H1 (cell line): Measurements from ENCODE around the gene GFRA4. TPM values are rescaled to one million over a fixed set of nuclear protein-coding genes. Genes with fewer than 3 reads are reported as not detected.

ENCODE experiments used
- CTCF ChIA-PET: fragments of 300-600 bp; sonication (Branson Sonifier 250); formaldehyde crosslinking; loops from one replicate; lab custom pipeline; 2021; ENCODE audit not compliant: partially characterized antibody; lab: Charles Lee
- POLR2A ChIA-PET: fragments of 300-600 bp; sonication (Branson Sonifier 250); formaldehyde crosslinking; loops from one replicate; lab custom pipeline; 2021; ENCODE audit warnings: inconsistent platforms; ENCODE audit not compliant: partially characterized antibody; lab: Charles Lee
- DNase-seq, 2 experiments: peaks; one replicate each; pipeline versions ENCODE4 v3.0.0 to v3.0.0-alpha.2; 2010 to 2022; ENCODE audit warnings: low spot score in 2 of 2, low read depth in 1 of 2, mixed read lengths in 1 of 2
- FAIRE-seq: peaks from 2 replicates; lab custom pipeline; 2011; peaks lifted over from hg19 to GRCh38; lab: Jason Lieb, UNC
- H2AFZ ChIP-seq: 2 replicates; pipeline ENCODE4 v1.8.1; 2012; ENCODE audit warnings: low read length, inconsistent platforms
- H2AK5ac ChIP-seq: 2 replicates; pipeline ENCODE4 v1.6.1; 2013; ENCODE audit warnings: low read depth, low read length
- H2BK120ac ChIP-seq: replicated peaks from 2 replicates; pipeline ENCODE3; 2013; ENCODE audit warnings: low read depth, low read length, inconsistent platforms
- H2BK12ac ChIP-seq: 2 replicates; pipeline ENCODE4 v1.6.1; 2013; ENCODE audit warnings: low read depth, low read length
- H2BK15ac ChIP-seq: 2 replicates; pipeline ENCODE4 v1.6.1; 2013; ENCODE audit warnings: low read length
- H2BK20ac ChIP-seq: 2 replicates; pipeline ENCODE4 v1.6.1; 2013; ENCODE audit warnings: low read length
- H2BK5ac ChIP-seq: 2 replicates; pipeline ENCODE4 v1.6.1; 2013; ENCODE audit warnings: low read depth, low read length
- H3K14ac ChIP-seq: 2 replicates; pipeline ENCODE4 v1.6.1; 2013; ENCODE audit warnings: inconsistent platforms; ENCODE audit not compliant: insufficient read length
- H3K18ac ChIP-seq: 2 replicates; pipeline ENCODE4 v1.6.1; 2013; ENCODE audit warnings: low read length; ENCODE audit errors: extremely low read depth
- H3K23ac ChIP-seq: 2 replicates; pipeline ENCODE4 v1.6.1; 2013; ENCODE audit warnings: inconsistent platforms; ENCODE audit not compliant: insufficient read length
- H3K23me2 ChIP-seq: 2 replicates; pipeline ENCODE4 v1.6.1; 2013; ENCODE audit warnings: low read depth, low read length
- H3K27ac ChIP-seq: 2 replicates; pipeline ENCODE4 v1.6.1; 2011; ENCODE audit warnings: low read depth, low read length, inconsistent platforms
- H3K27me3 ChIP-seq, 4 experiments: replicated peaks in 1 of 4; 1 replicate in 1 of 4; 2 replicates in 3 of 4; pipeline versions ENCODE4 v1.6.1 to v1.8.1; 2011 to 2013; ENCODE audit warnings: low read length in 3 of 4, mild to moderate bottlenecking in 3 of 4, inconsistent platforms in 2 of 4, mixed read lengths in 2 of 4, moderate library complexity in 1 of 4; ENCODE audit not compliant: control insufficient read depth in 3 of 4, insufficient read depth in 3 of 4; ENCODE audit errors: extremely low read depth in 1 of 4
- H3K36me3 ChIP-seq, 4 experiments: 2 replicates each; pipeline versions ENCODE4 v1.6.1 to v1.8.1; 2011 to 2013; ENCODE audit warnings: mild to moderate bottlenecking in 4 of 4, low read length in 3 of 4, moderate library complexity in 2 of 4, control low read depth in 1 of 4, inconsistent platforms in 1 of 4; ENCODE audit not compliant: insufficient read depth in 4 of 4, control insufficient read depth in 2 of 4
- H3K4ac ChIP-seq: replicated peaks from 2 replicates; pipeline ENCODE3; 2013; ENCODE audit warnings: low read length, low read depth, mixed read lengths, inconsistent platforms; ENCODE audit not compliant: insufficient read length
- H3K4me1 ChIP-seq, 4 experiments: replicated peaks in 1 of 4; 1 replicate in 1 of 4; 2 replicates in 3 of 4; pipeline versions ENCODE4 v1.6.1 to v1.8.1; 2011 to 2013; ENCODE audit warnings: low read length in 3 of 4, inconsistent platforms in 2 of 4, mixed read lengths in 1 of 4; ENCODE audit not compliant: insufficient read depth in 4 of 4, control insufficient read depth in 3 of 4
- H3K4me2 ChIP-seq, 2 experiments: 2 replicates each; pipeline versions ENCODE4 v1.6.1 to v1.8.1; 2011 to 2013; ENCODE audit warnings: low read depth in 2 of 2, low read length in 2 of 2, control low read depth in 1 of 2, inconsistent platforms in 1 of 2, mild to moderate bottlenecking in 1 of 2; ENCODE audit not compliant: insufficient read depth in 1 of 2
- H3K4me3 ChIP-seq, 4 experiments: fragments of 200-600, 300-600 bp in 1 of 4; sonication (generic), shearing (Covaris generic), sonication (Bioruptor Twin) in 1 of 4; 2 replicates each; pipeline versions ENCODE4 v1.5.1 to v1.8.1; 2011 to 2016; ENCODE audit warnings: low read length in 4 of 4, low read depth in 3 of 4, control low read depth in 2 of 4, inconsistent platforms in 2 of 4, mild to moderate bottlenecking in 2 of 4, mixed read lengths in 1 of 4, moderate library complexity in 1 of 4; ENCODE audit not compliant: insufficient read depth in 2 of 4; ENCODE audit errors: extremely low read depth in 1 of 4
- H3K56ac ChIP-seq: replicated peaks from 2 replicates; pipeline ENCODE3; 2013; ENCODE audit warnings: low read depth, mild to moderate bottlenecking, mixed read lengths, low read length, inconsistent platforms; ENCODE audit not compliant: insufficient read length
- H3K79me1 ChIP-seq: 2 replicates; pipeline ENCODE4 v1.6.1; 2013; ENCODE audit warnings: low read depth, low read length, control low read depth
- H3K79me2 ChIP-seq, 2 experiments: 2 replicates each; pipeline versions ENCODE4 v1.6.1 to v1.8.1; 2012 to 2013; ENCODE audit warnings: low read length in 2 of 2, mild to moderate bottlenecking in 2 of 2, inconsistent platforms in 1 of 2; ENCODE audit not compliant: insufficient read depth in 2 of 2, control insufficient read depth in 1 of 2
- H3K9ac ChIP-seq, 4 experiments: replicated peaks in 1 of 4; 1 replicate in 1 of 4; 2 replicates in 3 of 4; pipeline versions ENCODE4 v1.6.1 to v1.8.1; 2011 to 2013; ENCODE audit warnings: low read depth in 3 of 4, low read length in 3 of 4, control low read depth in 2 of 4, mild to moderate bottlenecking in 2 of 4, moderate library complexity in 2 of 4, inconsistent platforms in 1 of 4; ENCODE audit errors: extremely low read depth in 1 of 4
- H3K9me3 ChIP-seq, 2 experiments: 2 replicates each; pipeline versions ENCODE4 v1.6.1 to v1.8.1; 2012 to 2013; ENCODE audit warnings: mild to moderate bottlenecking in 2 of 2, moderate library complexity in 2 of 2, control low read depth in 1 of 2, inconsistent platforms in 1 of 2, low read depth in 1 of 2, low read length in 1 of 2, mixed read lengths in 1 of 2; ENCODE audit not compliant: insufficient read depth in 2 of 2
- H4K20me1 ChIP-seq, 2 experiments: replicated peaks in 1 of 2; 2 replicates each; pipeline versions ENCODE3 to v1.8.1; 2011 to 2013; ENCODE audit warnings: inconsistent platforms in 2 of 2, low read length in 2 of 2, mild to moderate bottlenecking in 1 of 2; ENCODE audit not compliant: insufficient read depth in 2 of 2, control insufficient read depth in 1 of 2
- H4K5ac ChIP-seq: 2 replicates; pipeline ENCODE4 v1.6.1; 2013; ENCODE audit warnings: low read length, low read depth, mixed read lengths, inconsistent platforms; ENCODE audit not compliant: insufficient read length
- H4K8ac ChIP-seq: 2 replicates; pipeline ENCODE4 v1.8.0; 2013; ENCODE audit warnings: mild to moderate bottlenecking, moderate library complexity, low read length, inconsistent platforms; ENCODE audit not compliant: insufficient read depth; ENCODE audit errors: extremely low read depth
- H4K91ac ChIP-seq: replicated peaks from 2 replicates; pipeline ENCODE3; 2013; ENCODE audit warnings: low read length, mixed read lengths, inconsistent platforms; ENCODE audit not compliant: insufficient read length
- ASH2L ChIP-seq: fragments of 200-600, 300-600 bp; sonication (generic); IDR thresholded peaks from one replicate; pipeline ENCODE4 v1.7.1; 2017; ENCODE audit warnings: low read length
- BRCA1 ChIP-seq: IDR thresholded peaks from 2 replicates; pipeline ENCODE4 v1.6.1; 2012; ENCODE audit warnings: low read depth, low read length, improper control_type of control experiment
- E2F6 ChIP-seq: IDR thresholded peaks from 2 replicates; pipeline ENCODE4 v1.6.1; 2012; ENCODE audit warnings: inconsistent platforms
- EZH2 ChIP-seq: fragments of 200-600 bp; sonication (generic); IDR thresholded peaks from 2 replicates; pipeline ENCODE4 v1.7.1; 2012; ENCODE audit warnings: low read depth, mild to moderate bottlenecking, moderate library complexity, low read length, inconsistent platforms; ENCODE audit not compliant: severe bottlenecking
- HDAC2 ChIP-seq, 2 experiments: fragments of 300-600 bp in 1 of 2; sonication (generic) in 1 of 2; IDR thresholded peaks; 2 replicates each; pipeline ENCODE4 v1.6.1; 2011 to 2012; ENCODE audit warnings: low read depth in 2 of 2, low read length in 2 of 2, mild to moderate bottlenecking in 2 of 2, moderate library complexity in 2 of 2, borderline replicate concordance in 1 of 2, inconsistent platforms in 1 of 2
- HDAC6 ChIP-seq: IDR thresholded peaks from one replicate; pipeline ENCODE4 v1.7.1; 2012; ENCODE audit warnings: low read depth, mild to moderate bottlenecking, inconsistent platforms, low read length, moderate library complexity
- MAX ChIP-seq: IDR thresholded peaks from 2 replicates; pipeline ENCODE4 v1.6.1; 2012; ENCODE audit warnings: inconsistent platforms
- NRF1 ChIP-seq: IDR thresholded peaks from 2 replicates; pipeline ENCODE4 v1.6.1; 2011; ENCODE audit warnings: mild to moderate bottlenecking, low read depth, low read length, improper control_type of control experiment
- POLR2A ChIP-seq, 2 experiments: IDR thresholded peaks; 1 replicate in 1 of 2; 2 replicates in 1 of 2; pipeline ENCODE4 v1.6.1; 2011; ENCODE audit warnings: low read depth in 2 of 2, low read length in 2 of 2, mild to moderate bottlenecking in 2 of 2; ENCODE audit errors: control extremely low read depth in 1 of 2
- RAD21 ChIP-seq, 2 experiments: IDR thresholded peaks in 1 of 2; conservative IDR thresholded peaks in 1 of 2; 2 replicates each; pipeline ENCODE4 v1.6.1; 2011; ENCODE audit warnings: low read depth in 2 of 2, low read length in 2 of 2, improper control_type of control experiment in 1 of 2, inconsistent platforms in 1 of 2, mild to moderate bottlenecking in 1 of 2, moderate library complexity in 1 of 2
- WGBS, 2 experiments: shearing (Covaris generic) in 1 of 2; methylation state at CpG; one replicate each; pipeline versions ENCODE4 v1.1.6 to v1.1.7; 2013 to 2015; ENCODE audit warnings: low lambda C conversion rate in 2 of 2, mixed read lengths in 2 of 2, inconsistent platforms in 1 of 2, low coverage in 1 of 2, missing lambda C conversion rate in 1 of 2; ENCODE audit not compliant: insufficient replicate concordance in 2 of 2, insufficient coverage in 1 of 2, insufficient read length in 1 of 2; ENCODE audit errors: extremely low coverage in 1 of 2, missing lambda C conversion rate in 1 of 2; 5-methylcytosine and 5-hydroxymethylcytosine counted together
- polyA plus RNA-seq, 7 experiments: library from polyadenylated mRNA; depleted of rRNA in 3 of 7; stranded (reverse) in 5 of 7; unstranded in 2 of 7; fragments of >200 nt in 5 of 7; fragments of 200-250 nt in 2 of 7; gene quantifications; 1 replicate in 5 of 7; 2 replicates in 1 of 7; 4 replicates in 1 of 7; pipeline versions ENCODE4 v1.2.1 to v1.2.3, GENCODE V29; 2011 to 2013; ENCODE audit warnings: missing spikeins in 2 of 7, mixed read lengths in 2 of 7
- total RNA-seq: library from RNA; stranded (reverse); fragmentation: NEBNext Ultra II Directional; extraction: Animal tissue kit (Norgen Biotek cat#: 25700); gene quantifications from 2 replicates; pipeline ENCODE4 v1.2.1, GENCODE V29; 2021
- TF ChIP-seq, protein P1 (sequence below): IDR thresholded peaks from 2 replicates; pipeline ENCODE4 v1.6.1; 2012; ENCODE audit warnings: low read length, inconsistent platforms

The GFRA4 gene
- total and polyA plus RNA-seq, 2 of the 8 experiments (the other 6 are each of a cell fraction or from before 2014, with no cell fraction given) = 0.05 TPM; not detected in 1

- H2BK5ac ChIP-seq = no peak overlapping the region
- ChIA-PET POLR2A (no interaction called here), CTCF (interaction anchor here (0.9 kb wide), 1 partner anchor 64 kb away, joined by 3 read pairs; no protein-coding TSS in a partner anchor)
- H3K14ac ChIP-seq = no peak overlapping the region
- H2BK120ac ChIP-seq = no peak overlapping the region
- no peak overlapping the region for H2AFZ ChIP-seq
- H3K79me2 ChIP-seq = no peaks in the 10 kb centered on the region
- H3K9ac ChIP-seq = no peak overlapping the region
- H2BK20ac ChIP-seq = no peak overlapping the region
- no peak overlapping the region for H3K4me2 ChIP-seq
- no peak overlapping the region for H2BK15ac ChIP-seq
- H3K27ac ChIP-seq = no peak overlapping the region
- FAIRE-seq (no peak), DNase-seq (no peak)
- no peaks in the 10 kb centered on the region for H3K27me3 ChIP-seq
- H3K23ac ChIP-seq = no peak overlapping the region
- no peak overlapping the region for H2BK12ac ChIP-seq
- no peak overlapping the region for H4K91ac ChIP-seq
- H3K79me1 ChIP-seq = no peaks in the 10 kb centered on the region
- no peak overlapping the region for H2AK5ac ChIP-seq
- no peaks in the 10 kb centered on the region for H3K36me3 ChIP-seq
- H3K9me3 ChIP-seq = no peaks in the 10 kb centered on the region
- peaks cover 0 to 6% (median 0%) of the 10 kb centered on the region in 4 experiments; a peak in 2 of 7 replicates for H3K4me1 ChIP-seq
- no peak overlapping the region for H3K18ac ChIP-seq
- H3K23me2 ChIP-seq = no peaks in the 10 kb centered on the region
- H4K8ac ChIP-seq = no peak overlapping the region
- H3K4me3 ChIP-seq = no peak overlapping the region
- no peaks in the 10 kb centered on the region for H4K20me1 ChIP-seq
- WGBS, 2 experiments = 96% methylated on average over 2 of the region's 2 CpGs; no CpG with 5 or more reads in 1 of the 2 experiments
- H4K5ac ChIP-seq = no peak overlapping the region
- H3K4ac ChIP-seq = no peak overlapping the region
- H3K56ac ChIP-seq = no peak overlapping the region
- TF ChIP-seq BRCA1 (no peak), HDAC6 (no peak), POLR2A (IDR thresholded peaks at IDR 0.05; ENCODE audit: control extremely low read depth in 1 of 2, low read depth in 2 of 2, low read length in 2 of 2) (no peak), ASH2L (no peak), MAX (no peak), NRF1 (no peak), RAD21 (IDR thresholded peaks at IDR 0.05 in 1 of 2, conservative IDR thresholded peaks at IDR 0.05 in 1 of 2; ENCODE audit: low read depth in 2 of 2, low read length in 2 of 2) (no peak), HDAC2 (IDR thresholded peaks at IDR 0.05; ENCODE audit: borderline replicate concordance in 1 of 2, low read depth in 2 of 2, low read length in 2 of 2) (no peak), EZH2 (no peak), E2F6 (no peak)
- TF ChIP-seq, protein P1, sequence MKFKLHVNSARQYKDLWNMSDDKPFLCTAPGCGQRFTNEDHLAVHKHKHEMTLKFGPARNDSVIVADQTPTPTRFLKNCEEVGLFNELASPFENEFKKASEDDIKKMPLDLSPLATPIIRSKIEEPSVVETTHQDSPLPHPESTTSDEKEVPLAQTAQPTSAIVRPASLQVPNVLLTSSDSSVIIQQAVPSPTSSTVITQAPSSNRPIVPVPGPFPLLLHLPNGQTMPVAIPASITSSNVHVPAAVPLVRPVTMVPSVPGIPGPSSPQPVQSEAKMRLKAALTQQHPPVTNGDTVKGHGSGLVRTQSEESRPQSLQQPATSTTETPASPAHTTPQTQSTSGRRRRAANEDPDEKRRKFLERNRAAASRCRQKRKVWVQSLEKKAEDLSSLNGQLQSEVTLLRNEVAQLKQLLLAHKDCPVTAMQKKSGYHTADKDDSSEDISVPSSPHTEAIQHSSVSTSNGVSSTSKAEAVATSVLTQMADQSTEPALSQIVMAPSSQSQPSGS = no peak
Observed at GRCh38 chr20:3627476-3627875, 35.7 kb downstream of the GFRA4 start.
